ENCODE measurements around the gene LSAMP. TPM values are rescaled to one million over a fixed set of nuclear protein-coding genes. Genes with fewer than 3 reads are reported as not detected.

LSAMP gene
- total RNA-seq, 1 donor from 2014 or later: 1.1 TPM

GRCh38 chr3:116432795-116433194 lies 12.5 kb downstream of the LSAMP start:
- Mint-ChIP-seq H3K27me3 (ENCODE audit: low read depth) (no peaks in the 10 kb centered on the region), H3K4me1 (ENCODE audit: low read depth) (no peaks in the 10 kb centered on the region), H3K27ac (ENCODE audit: unreplicated experiment) (no peak overlapping the region), H3K4me3 (ENCODE audit: unreplicated experiment) (no peak overlapping the region), H3K9me3 (ENCODE audit: low read depth) (no peaks in the 10 kb centered on the region), H3K36me3 (ENCODE audit: low read depth) (no peaks in the 10 kb centered on the region)
- no peak for DNase-seq (ENCODE audit: low spot score)
- TF ChIP-seq CTCF (IDR thresholded peaks at IDR 0.05): no peak

- DNase-seq (ENCODE audit: low spot score): no peak
- H3K27ac Mint-ChIP-seq (ENCODE audit: unreplicated experiment): no peak overlapping the region
- H3K27me3 Mint-ChIP-seq (ENCODE audit: low read depth): no peaks in the 10 kb centered on the region
- no peaks in the 10 kb centered on the region for H3K9me3 Mint-ChIP-seq (ENCODE audit: low read depth)
- no peak for TF ChIP-seq CTCF (IDR thresholded peaks at IDR 0.05)
- no peaks in the 10 kb centered on the region for H3K36me3 Mint-ChIP-seq (ENCODE audit: low read depth)
- no peaks in the 10 kb centered on the region for H3K4me1 Mint-ChIP-seq (ENCODE audit: low read depth)
- no peak overlapping the region for H3K4me3 Mint-ChIP-seq (ENCODE audit: unreplicated experiment)
Measured at GRCh38 chr3:116429479-116430269, 15.6 kb downstream of the LSAMP start.

GRCh38 chr3:116426036-116426435 lies 19.3 kb downstream of the LSAMP start:
- no peak for DNase-seq (ENCODE audit: low spot score)
- H3K4me1 Mint-ChIP-seq (ENCODE audit: low read depth): peaks cover 9% of the 10 kb centered on the region
- TF ChIP-seq CTCF (IDR thresholded peaks at IDR 0.05): no peak
- H3K36me3 Mint-ChIP-seq (ENCODE audit: low read depth): no peaks in the 10 kb centered on the region
- H3K4me3 Mint-ChIP-seq (ENCODE audit: unreplicated experiment): no peak overlapping the region
- no peaks in the 10 kb centered on the region for H3K9me3 Mint-ChIP-seq (ENCODE audit: low read depth)
- no peaks in the 10 kb centered on the region for H3K27me3 Mint-ChIP-seq (ENCODE audit: low read depth)
- H3K27ac Mint-ChIP-seq (ENCODE audit: unreplicated experiment): no peak overlapping the region

- Mint-ChIP-seq H3K27ac (ENCODE audit: unreplicated experiment) (no peak overlapping the region), H3K36me3 (ENCODE audit: low read depth) (no peaks in the 10 kb centered on the region), H3K9me3 (ENCODE audit: low read depth) (no peaks in the 10 kb centered on the region), H3K27me3 (ENCODE audit: low read depth) (no peaks in the 10 kb centered on the region), H3K4me3 (ENCODE audit: unreplicated experiment) (no peak overlapping the region), H3K4me1 (ENCODE audit: low read depth) (peaks cover 9% of the 10 kb centered on the region)
- no peak for DNase-seq (ENCODE audit: low spot score)
- no peak for TF ChIP-seq CTCF (IDR thresholded peaks at IDR 0.05)
Measured at GRCh38 chr3:116425126-116425525, 20.2 kb downstream of the LSAMP start.

GRCh38 chr3:116423945-116424344 lies 21.3 kb downstream of the LSAMP start:
- no peak for TF ChIP-seq CTCF (IDR thresholded peaks at IDR 0.05)
- H3K27ac Mint-ChIP-seq (ENCODE audit: unreplicated experiment): no peak overlapping the region
- DNase-seq (ENCODE audit: low spot score): no peak
- no peaks in the 10 kb centered on the region for H3K9me3 Mint-ChIP-seq (ENCODE audit: low read depth)
- H3K4me3 Mint-ChIP-seq (ENCODE audit: unreplicated experiment): no peak overlapping the region
- H3K4me1 Mint-ChIP-seq (ENCODE audit: low read depth): peaks cover 9% of the 10 kb centered on the region
- H3K36me3 Mint-ChIP-seq (ENCODE audit: low read depth): no peaks in the 10 kb centered on the region
- no peaks in the 10 kb centered on the region for H3K27me3 Mint-ChIP-seq (ENCODE audit: low read depth)
